SK-N-SH treated with all-trans-retinoic acid at 6 μM for 48 hours (cell line): Measurements from ENCODE around the gene SPATA21.
A peak's percentile ranks its signal among the peaks of the same experiment; 100 is the strongest.
"Not testable (repeated sequence)": the region's sequence is repeated elsewhere in the genome, so short reads cannot be mapped to it uniquely, and the experiment has no call there.

Experiments used
- ATAC-seq: fragments of 200-7000 bp; cut with Tn5 transposase; 3 replicates; pipeline ENCODE4 v1.9.1; 2020; ENCODE audit warnings: mild to moderate bottlenecking, moderate library complexity
- BACH2 ChIP-seq: fragments of 250-450 bp; sonication (Bioruptor Pico); IDR thresholded peaks from 2 replicates; pipeline ENCODE4 v1.9.0; 2021; ENCODE audit warnings: mild to moderate bottlenecking, borderline replicate concordance
- CSDC2 ChIP-seq: fragments of 250-450 bp; sonication (Bioruptor Pico); IDR thresholded peaks from 2 replicates; pipeline ENCODE4 v1.5.0; 2020; ENCODE audit warnings: mild to moderate bottlenecking, moderate library complexity
- ESRRG ChIP-seq: fragments of 250-450 bp; sonication (Bioruptor Pico); IDR thresholded peaks from 2 replicates; pipeline ENCODE4 v1.6.1; 2021; ENCODE audit warnings: mild to moderate bottlenecking
- GLIS3 ChIP-seq: fragments of 250-450 bp; sonication (Bioruptor Pico); IDR thresholded peaks from 2 replicates; pipeline ENCODE4 v1.5.0; 2020; ENCODE audit warnings: mild to moderate bottlenecking, moderate library complexity
- ISL1 ChIP-seq: fragments of 250-450 bp; sonication (Bioruptor Pico); IDR thresholded peaks from 2 replicates; pipeline ENCODE4 v2.1.2; 2022; ENCODE audit warnings: mild to moderate bottlenecking, moderate library complexity
- OSR1 ChIP-seq: fragments of 250-450 bp; sonication (Bioruptor Pico); IDR thresholded peaks from 2 replicates; pipeline ENCODE4 v1.8.0; 2022; ENCODE audit warnings: moderate library complexity, mild to moderate bottlenecking, inconsistent platforms
- PPARA ChIP-seq: fragments of 250-450 bp; sonication (Bioruptor Pico); IDR thresholded peaks from 2 replicates; pipeline ENCODE4 v1.5.0; 2020; ENCODE audit warnings: mild to moderate bottlenecking, borderline replicate concordance
- RARB ChIP-seq: fragments of 250-450 bp; sonication (Bioruptor Pico); IDR thresholded peaks from 2 replicates; pipeline ENCODE4 v1.8.0; 2021; ENCODE audit warnings: mild to moderate bottlenecking, moderate library complexity
- SNAI2 ChIP-seq: fragments of 250-450 bp; sonication (Bioruptor Pico); IDR thresholded peaks from 2 replicates; pipeline ENCODE4 v1.5.0; 2020; ENCODE audit warnings: mild to moderate bottlenecking, moderate library complexity
- TCF4 ChIP-seq: fragments of 250-450 bp; sonication (Bioruptor Pico); IDR thresholded peaks from 2 replicates; pipeline ENCODE4 v1.8.0; 2021; ENCODE audit warnings: mild to moderate bottlenecking, moderate library complexity, borderline replicate concordance
- TOX ChIP-seq: fragments of 250-450 bp; sonication (Bioruptor Pico); IDR thresholded peaks from 2 replicates; pipeline ENCODE4 v1.8.0; 2021; ENCODE audit warnings: mild to moderate bottlenecking, moderate library complexity, borderline replicate concordance
- ZC3H10 ChIP-seq: fragments of 250-450 bp; sonication (Bioruptor Pico); IDR thresholded peaks from 2 replicates; pipeline ENCODE4 v1.5.1; 2021; ENCODE audit warnings: mild to moderate bottlenecking, moderate library complexity
- ZFP3 ChIP-seq: fragments of 250-450 bp; sonication (Bioruptor Pico); IDR thresholded peaks from 2 replicates; pipeline ENCODE4 v1.5.0; 2020; ENCODE audit warnings: mild to moderate bottlenecking, moderate library complexity
- ZFP30 ChIP-seq: fragments of 450-650 bp; formaldehyde crosslinking; IDR thresholded peaks from 2 replicates; pipeline ENCODE4 v1.5.0; 2022; ENCODE audit warnings: mild to moderate bottlenecking, moderate library complexity
- ZNF565 ChIP-seq: fragments of 450-650 bp; formaldehyde crosslinking; conservative IDR thresholded peaks from 2 replicates; pipeline ENCODE4 v1.5.0; 2020; ENCODE audit warnings: low read depth, mild to moderate bottlenecking, moderate library complexity
- ZNF70 ChIP-seq: fragments of 450-650 bp; formaldehyde crosslinking; IDR thresholded peaks from 2 replicates; pipeline ENCODE4 v1.5.0; 2020; ENCODE audit warnings: mild to moderate bottlenecking, moderate library complexity
- ZNF8 ChIP-seq: fragments of 450-650 bp; formaldehyde crosslinking; IDR thresholded peaks from 2 replicates; pipeline ENCODE4 v1.5.0; 2020; ENCODE audit warnings: mild to moderate bottlenecking, moderate library complexity
- TF ChIP-seq, protein P1 (sequence below): fragments of 250-450 bp; sonication (Bioruptor Pico); IDR thresholded peaks from 2 replicates; pipeline ENCODE4 v1.5.1; 2020; ENCODE audit warnings: low read depth, mild to moderate bottlenecking, moderate library complexity
- TF ChIP-seq, protein P2 (sequence below): fragments of 250-450 bp; sonication (Bioruptor Pico); IDR thresholded peaks from 2 replicates; pipeline ENCODE4 v1.5.0; 2020; ENCODE audit warnings: mild to moderate bottlenecking, moderate library complexity
- TF ChIP-seq, protein P3 (sequence below): fragments of 250-450 bp; sonication (Bioruptor Pico); IDR thresholded peaks from 2 replicates; pipeline ENCODE4 v1.8.0; 2021; ENCODE audit warnings: low read depth, mild to moderate bottlenecking, moderate library complexity, borderline replicate concordance
- TF ChIP-seq, protein P4 (sequence below): fragments of 250-450 bp; sonication (Bioruptor Pico); IDR thresholded peaks from 2 replicates; pipeline ENCODE4 v1.8.0; 2020; ENCODE audit warnings: mild to moderate bottlenecking, moderate library complexity, borderline replicate concordance
- TF ChIP-seq, protein P5 (sequence below): fragments of 250-450 bp; sonication (Bioruptor Pico); IDR thresholded peaks from 2 replicates; pipeline ENCODE4 v1.5.1; 2021; ENCODE audit warnings: mild to moderate bottlenecking, moderate library complexity

The SPATA21 gene

DNA sequence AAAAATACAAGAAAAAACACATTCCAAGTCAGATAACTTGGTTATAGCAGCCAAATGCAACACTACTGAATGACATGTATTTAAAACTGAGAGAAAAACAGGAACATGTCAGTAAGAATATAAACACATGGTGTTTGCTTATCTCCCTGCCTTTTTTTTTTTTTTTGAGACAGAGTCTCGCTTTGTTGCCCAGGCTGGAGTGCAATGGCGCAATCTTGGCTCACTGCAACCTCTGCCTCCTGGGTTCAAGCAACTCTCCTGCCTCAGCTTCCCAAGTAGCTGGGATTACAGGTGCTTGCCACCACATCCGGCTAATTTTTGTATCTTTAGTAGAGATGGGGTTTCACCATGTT is 72.1 kb downstream of the SPATA21 start:
- not testable (repeated sequence) for ATAC-seq
- TF ChIP-seq ISL1, result 0 out of 2 replicates have a peak, but pooled peaks have one; percentile 12

DNA sequence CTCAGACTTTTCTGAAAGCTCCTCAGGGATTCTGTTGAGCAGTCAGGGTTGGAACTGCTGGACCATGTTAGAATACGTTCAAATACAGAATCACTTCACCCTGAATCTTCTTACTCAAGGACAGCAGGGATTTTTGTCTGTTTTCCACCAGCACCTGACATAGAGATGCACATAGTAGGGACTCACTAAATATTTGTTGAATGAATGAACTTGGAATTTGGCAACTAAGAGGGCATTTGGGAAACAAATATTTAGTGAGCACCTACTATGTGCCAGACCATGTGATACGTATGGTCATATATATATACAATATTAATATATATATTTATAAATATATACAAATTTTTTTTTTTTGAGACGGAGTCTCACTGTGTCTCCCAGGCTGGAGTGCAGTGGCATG is 80.4 kb downstream of the SPATA21 start:
- no peak for ATAC-seq
- TF ChIP-seq ISL1 (no peak), SNAI2 (no peak), ZNF70 (no peak), CSDC2 (no peak), GLIS3 (CRISPR knock-in tag) (no peak), ZC3H10 (CRISPR knock-in tag) (no peak), ZFP30 (CRISPR knock-in tag) (no peak), ZNF8 (CRISPR knock-in tag) (no peak), OSR1 (CRISPR knock-in tag) (no peak), TOX (CRISPR knock-in tag) (no peak), ZFP3 (no peak), PPARA (no peak)
- TF ChIP-seq, protein P1, sequence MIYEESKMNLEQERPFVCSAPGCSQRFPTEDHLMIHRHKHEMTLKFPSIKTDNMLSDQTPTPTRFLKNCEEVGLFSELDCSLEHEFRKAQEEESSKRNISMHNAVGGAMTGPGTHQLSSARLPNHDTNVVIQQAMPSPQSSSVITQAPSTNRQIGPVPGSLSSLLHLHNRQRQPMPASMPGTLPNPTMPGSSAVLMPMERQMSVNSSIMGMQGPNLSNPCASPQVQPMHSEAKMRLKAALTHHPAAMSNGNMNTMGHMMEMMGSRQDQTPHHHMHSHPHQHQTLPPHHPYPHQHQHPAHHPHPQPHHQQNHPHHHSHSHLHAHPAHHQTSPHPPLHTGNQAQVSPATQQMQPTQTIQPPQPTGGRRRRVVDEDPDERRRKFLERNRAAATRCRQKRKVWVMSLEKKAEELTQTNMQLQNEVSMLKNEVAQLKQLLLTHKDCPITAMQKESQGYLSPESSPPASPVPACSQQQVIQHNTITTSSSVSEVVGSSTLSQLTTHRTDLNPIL (CRISPR knock-in tag), result no peak
- TF ChIP-seq, protein P2, sequence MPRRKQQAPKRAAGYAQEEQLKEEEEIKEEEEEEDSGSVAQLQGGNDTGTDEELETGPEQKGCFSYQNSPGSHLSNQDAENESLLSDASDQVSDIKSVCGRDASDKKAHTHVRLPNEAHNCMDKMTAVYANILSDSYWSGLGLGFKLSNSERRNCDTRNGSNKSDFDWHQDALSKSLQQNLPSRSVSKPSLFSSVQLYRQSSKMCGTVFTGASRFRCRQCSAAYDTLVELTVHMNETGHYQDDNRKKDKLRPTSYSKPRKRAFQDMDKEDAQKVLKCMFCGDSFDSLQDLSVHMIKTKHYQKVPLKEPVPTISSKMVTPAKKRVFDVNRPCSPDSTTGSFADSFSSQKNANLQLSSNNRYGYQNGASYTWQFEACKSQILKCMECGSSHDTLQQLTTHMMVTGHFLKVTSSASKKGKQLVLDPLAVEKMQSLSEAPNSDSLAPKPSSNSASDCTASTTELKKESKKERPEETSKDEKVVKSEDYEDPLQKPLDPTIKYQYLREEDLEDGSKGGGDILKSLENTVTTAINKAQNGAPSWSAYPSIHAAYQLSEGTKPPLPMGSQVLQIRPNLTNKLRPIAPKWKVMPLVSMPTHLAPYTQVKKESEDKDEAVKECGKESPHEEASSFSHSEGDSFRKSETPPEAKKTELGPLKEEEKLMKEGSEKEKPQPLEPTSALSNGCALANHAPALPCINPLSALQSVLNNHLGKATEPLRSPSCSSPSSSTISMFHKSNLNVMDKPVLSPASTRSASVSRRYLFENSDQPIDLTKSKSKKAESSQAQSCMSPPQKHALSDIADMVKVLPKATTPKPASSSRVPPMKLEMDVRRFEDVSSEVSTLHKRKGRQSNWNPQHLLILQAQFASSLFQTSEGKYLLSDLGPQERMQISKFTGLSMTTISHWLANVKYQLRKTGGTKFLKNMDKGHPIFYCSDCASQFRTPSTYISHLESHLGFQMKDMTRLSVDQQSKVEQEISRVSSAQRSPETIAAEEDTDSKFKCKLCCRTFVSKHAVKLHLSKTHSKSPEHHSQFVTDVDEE (CRISPR knock-in tag), result no peak
- TF ChIP-seq, protein P3, sequence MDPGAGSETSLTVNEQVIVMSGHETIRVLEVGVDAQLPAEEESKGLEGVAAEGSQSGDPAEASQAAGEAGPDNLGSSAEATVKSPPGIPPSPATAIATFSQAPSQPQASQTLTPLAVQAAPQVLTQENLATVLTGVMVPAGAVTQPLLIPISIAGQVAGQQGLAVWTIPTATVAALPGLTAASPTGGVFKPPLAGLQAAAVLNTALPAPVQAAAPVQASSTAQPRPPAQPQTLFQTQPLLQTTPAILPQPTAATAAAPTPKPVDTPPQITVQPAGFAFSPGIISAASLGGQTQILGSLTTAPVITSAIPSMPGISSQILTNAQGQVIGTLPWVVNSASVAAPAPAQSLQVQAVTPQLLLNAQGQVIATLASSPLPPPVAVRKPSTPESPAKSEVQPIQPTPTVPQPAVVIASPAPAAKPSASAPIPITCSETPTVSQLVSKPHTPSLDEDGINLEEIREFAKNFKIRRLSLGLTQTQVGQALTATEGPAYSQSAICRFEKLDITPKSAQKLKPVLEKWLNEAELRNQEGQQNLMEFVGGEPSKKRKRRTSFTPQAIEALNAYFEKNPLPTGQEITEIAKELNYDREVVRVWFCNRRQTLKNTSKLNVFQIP, result no peak
- TF ChIP-seq, protein P4, sequence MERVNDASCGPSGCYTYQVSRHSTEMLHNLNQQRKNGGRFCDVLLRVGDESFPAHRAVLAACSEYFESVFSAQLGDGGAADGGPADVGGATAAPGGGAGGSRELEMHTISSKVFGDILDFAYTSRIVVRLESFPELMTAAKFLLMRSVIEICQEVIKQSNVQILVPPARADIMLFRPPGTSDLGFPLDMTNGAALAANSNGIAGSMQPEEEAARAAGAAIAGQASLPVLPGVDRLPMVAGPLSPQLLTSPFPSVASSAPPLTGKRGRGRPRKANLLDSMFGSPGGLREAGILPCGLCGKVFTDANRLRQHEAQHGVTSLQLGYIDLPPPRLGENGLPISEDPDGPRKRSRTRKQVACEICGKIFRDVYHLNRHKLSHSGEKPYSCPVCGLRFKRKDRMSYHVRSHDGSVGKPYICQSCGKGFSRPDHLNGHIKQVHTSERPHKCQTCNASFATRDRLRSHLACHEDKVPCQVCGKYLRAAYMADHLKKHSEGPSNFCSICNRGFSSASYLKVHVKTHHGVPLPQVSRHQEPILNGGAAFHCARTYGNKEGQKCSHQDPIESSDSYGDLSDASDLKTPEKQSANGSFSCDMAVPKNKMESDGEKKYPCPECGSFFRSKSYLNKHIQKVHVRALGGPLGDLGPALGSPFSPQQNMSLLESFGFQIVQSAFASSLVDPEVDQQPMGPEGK (CRISPR knock-in tag), result no peak
- TF ChIP-seq, all 23 proteins: peak for 0

DNA sequence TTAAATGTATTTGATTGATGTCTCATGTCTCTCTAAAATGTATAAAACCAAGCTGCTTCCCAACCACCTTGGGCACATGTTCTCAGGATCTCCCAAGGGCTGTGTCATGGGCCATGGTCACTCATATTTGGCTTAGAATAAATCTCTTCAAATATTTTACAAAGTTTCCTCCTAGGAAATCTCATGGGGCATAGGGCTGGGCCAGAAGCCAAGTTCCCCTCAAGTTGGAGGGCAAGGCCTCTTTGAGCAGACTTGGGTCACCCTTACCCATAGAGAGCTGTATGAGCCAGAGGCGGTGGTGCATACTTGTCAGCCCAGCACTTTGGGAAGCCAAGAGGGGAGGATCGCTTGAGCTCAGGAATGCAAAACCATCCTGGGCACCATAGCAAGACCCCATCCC is 82.6 kb downstream of the SPATA21 start:
- TF ChIP-seq ZNF70 (no peak), ZFP30 (CRISPR knock-in tag) (no peak), TCF4 (no peak), RARB (CRISPR knock-in tag) (no peak), TOX (CRISPR knock-in tag) (no peak), BACH2 (CRISPR knock-in tag) (no peak), OSR1 (CRISPR knock-in tag) (no peak), ESRRG (no peak), ZNF565 (CRISPR knock-in tag) (no peak), ZC3H10 (CRISPR knock-in tag) (no peak), ZFP3 (no peak)
- TF ChIP-seq, protein P4 (CRISPR knock-in tag), result no peak
- TF ChIP-seq, protein P3, result no peak
- TF ChIP-seq, protein P5, sequence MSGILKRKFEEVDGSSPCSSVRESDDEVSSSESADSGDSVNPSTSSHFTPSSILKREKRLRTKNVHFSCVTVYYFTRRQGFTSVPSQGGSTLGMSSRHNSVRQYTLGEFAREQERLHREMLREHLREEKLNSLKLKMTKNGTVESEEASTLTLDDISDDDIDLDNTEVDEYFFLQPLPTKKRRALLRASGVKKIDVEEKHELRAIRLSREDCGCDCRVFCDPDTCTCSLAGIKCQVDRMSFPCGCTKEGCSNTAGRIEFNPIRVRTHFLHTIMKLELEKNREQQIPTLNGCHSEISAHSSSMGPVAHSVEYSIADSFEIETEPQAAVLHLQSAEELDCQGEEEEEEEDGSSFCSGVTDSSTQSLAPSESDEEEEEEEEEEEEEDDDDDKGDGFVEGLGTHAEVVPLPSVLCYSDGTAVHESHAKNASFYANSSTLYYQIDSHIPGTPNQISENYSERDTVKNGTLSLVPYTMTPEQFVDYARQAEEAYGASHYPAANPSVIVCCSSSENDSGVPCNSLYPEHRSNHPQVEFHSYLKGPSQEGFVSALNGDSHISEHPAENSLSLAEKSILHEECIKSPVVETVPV (CRISPR knock-in tag), result no peak
- TF ChIP-seq, protein P2 (CRISPR knock-in tag), result no peak
- ATAC-seq, result no peak
